HFF-Myc (cell line): ENCODE measurements around the gene TMED3.

Experiments used
- DNase-seq: peaks from one replicate; pipeline ENCODE4 v3.0.0-alpha.2; 2011; ENCODE audit warnings: low read depth; ENCODE audit errors: extremely low read depth
- H3K4me3 ChIP-seq: replicated peaks from 2 replicates; pipeline ENCODE4 v1.5.1; 2011; ENCODE audit warnings: low read depth, mild to moderate bottlenecking, control low read depth, low read length
- CTCF ChIP-seq: IDR thresholded peaks from 2 replicates; pipeline ENCODE4 v1.5.1; 2012; ENCODE audit warnings: mild to moderate bottlenecking, low read depth, low read length, control low read depth; ENCODE audit errors: missing control alignments

TMED3 gene

DNA sequence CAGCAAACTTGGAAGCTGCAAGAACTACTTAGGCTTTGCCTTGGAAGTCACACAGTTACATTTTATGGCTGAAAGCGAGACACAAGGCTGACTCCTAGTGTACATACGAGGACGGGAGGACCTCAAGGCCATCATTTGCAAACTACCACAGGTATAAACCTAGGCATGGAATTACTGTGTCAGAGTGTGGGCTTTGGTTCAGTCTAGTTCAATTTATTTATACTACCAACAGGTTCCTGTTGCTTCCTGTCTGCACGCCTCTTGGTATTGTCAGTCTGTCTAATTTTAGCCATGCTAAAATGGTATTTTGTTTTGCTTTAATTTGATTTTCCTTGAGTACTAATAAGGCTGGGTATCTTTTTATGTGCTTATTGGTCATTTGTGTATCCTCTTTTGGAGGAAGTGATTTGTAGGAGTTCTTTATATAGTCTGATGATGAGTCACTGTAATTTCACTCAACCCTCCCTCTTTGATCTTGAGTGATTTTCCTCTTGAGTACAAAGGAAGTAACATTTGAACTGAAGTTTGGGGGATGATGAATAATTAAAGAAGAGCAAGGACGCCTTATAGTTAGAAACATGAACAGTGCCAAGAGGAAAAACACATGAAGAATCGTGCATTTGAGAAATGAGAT is 20.2 kb upstream of the TMED3 start:
- H3K4me3 ChIP-seq, result no peak overlapping the region
- TF ChIP-seq CTCF, result no peak
- no peak for DNase-seq

DNA sequence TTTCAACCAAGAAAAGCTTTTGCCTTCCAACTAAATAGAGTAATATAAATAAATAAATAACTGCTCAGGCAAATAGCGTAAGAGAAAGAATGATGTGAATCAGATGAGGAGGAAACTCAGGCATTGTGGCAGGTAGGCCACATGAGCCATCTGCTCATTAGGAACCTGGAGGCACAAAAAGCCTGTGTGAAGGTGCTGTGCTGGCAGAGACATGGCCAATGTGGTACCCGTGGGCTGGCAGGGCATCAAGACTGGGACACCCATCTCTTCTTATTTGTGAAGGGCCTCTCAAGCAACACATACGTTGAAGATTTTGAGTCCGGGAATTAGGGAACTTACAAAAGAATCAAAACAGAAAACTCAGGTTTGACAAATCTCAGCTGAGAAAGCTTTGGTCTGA is 18.9 kb upstream of the TMED3 start:
- H3K4me3 ChIP-seq, result no peak overlapping the region
- no peak for DNase-seq
- TF ChIP-seq CTCF, result no peak

GRCh38 chr15:79294075-79294474 is 16.8 kb upstream of the TMED3 start:
- DNase-seq, result no peak
- TF ChIP-seq CTCF, result no peak

DNA sequence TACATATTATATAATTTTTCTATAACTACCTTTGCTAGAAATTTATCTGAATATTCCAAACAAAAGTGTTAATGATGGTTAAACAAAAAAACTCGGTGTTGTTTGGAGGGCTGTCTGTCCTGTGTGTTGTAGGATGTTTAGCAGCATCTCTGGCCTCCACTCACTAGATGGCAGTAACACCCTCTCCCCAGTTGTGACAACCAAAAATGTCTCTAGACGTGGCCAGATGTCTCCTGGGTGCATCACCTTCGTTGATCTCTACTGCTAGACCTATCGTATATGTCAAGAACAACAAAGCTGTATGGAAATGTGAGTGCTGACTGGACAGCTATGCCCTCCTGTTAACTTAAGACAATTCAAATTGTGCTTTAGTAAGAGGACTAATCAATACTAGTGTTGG is 14.3 kb upstream of the TMED3 start:
- H3K4me3 ChIP-seq, result no peak overlapping the region
- TF ChIP-seq CTCF, result peak; percentile 30
- no peak for DNase-seq

More at GRCh38 chr15:79294075-79294474, 16.8 kb upstream of the TMED3 start:
- no peak overlapping the region for H3K4me3 ChIP-seq

DNA sequence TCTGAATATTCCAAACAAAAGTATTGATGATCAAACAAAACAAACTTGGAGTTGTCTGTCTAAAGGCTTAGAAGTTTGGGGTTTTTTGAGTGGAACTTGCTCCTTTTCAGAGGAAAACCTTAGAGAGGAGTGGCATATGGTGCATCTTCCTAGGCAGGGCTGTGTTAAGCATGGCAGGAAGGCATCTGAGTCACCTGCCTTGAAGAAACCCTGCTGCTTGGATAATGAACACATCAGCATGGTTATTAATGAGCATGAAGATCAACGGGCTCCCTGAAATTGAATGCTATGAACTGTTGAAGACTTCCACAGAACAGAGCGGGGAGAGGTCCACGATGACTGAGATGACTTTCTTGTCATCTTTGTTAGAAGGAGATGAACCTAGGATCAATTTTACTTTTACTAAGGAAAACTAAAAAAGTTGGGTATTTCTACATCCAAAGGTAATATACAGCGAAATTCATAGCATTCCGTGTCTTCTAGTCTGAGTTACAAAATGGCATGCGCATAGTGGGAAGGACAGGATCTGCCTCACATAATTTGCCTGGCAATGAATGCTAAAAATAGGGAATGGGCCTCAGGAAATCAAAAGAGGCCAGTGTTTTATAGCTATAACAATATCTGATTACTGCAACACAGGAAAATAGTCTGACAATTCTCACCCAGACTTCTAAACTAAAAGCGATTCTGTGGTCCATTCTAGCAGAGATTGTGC is 11.6 kb upstream of the TMED3 start:
- H3K4me3 ChIP-seq, result no peak overlapping the region
- no peak for DNase-seq
- no peak for TF ChIP-seq CTCF

DNA sequence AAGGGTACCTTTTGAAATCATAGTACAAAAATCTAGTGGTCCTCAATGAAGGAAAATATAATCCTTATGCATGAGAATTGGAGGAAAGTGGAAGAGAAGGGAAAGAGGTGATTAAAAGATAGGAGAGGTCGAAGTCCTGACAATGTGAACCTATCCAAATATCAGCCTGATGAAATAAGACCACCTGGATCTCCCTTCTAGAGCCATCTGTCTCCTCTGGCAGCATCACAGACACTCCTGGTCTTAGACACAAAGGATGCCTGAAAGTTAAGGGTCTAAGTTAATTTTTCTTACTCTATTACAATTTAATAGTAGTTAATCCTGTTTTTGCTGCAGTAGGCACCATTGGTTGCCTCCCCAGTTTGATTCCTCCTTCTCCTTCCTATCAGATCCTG is 11.1 kb upstream of the TMED3 start:
- no peak for DNase-seq
- no peak for TF ChIP-seq CTCF
- no peak overlapping the region for H3K4me3 ChIP-seq

GRCh38 chr15:79307251-79307650 is 3.7 kb upstream of the TMED3 start:
- TF ChIP-seq CTCF, result no peak
- no peak for DNase-seq
- H3K4me3 ChIP-seq, result no peak overlapping the region
